Upper lobe of right lung (tissue), 1 donor: ENCODE measurements around the gene TCF12. TPM values are rescaled to one million over a fixed set of nuclear protein-coding genes. Genes with fewer than 3 reads are reported as not detected.
A peak's percentile ranks its signal among the peaks of the same experiment; 100 is the strongest.

Source experiments
- ATAC-seq: fragments of 200-7000 bp; cut with Tn5 transposase; one replicate; pipeline ENCODE4 v1.9.1; 2020; ENCODE audit warnings: mild to moderate bottlenecking, moderate library complexity
- DNase-seq: peaks from one replicate; pipeline ENCODE4 v3.0.0-alpha.2; 2020
- H3K27ac ChIP-seq: fragments of 200-600 bp; one replicate; pipeline ENCODE4 v1.8.0; 2022
- H3K27me3 ChIP-seq: fragments of 200-600 bp; one replicate; pipeline ENCODE4 v1.8.0; 2022; ENCODE audit warnings: mild to moderate bottlenecking
- H3K36me3 ChIP-seq: fragments of 200-600 bp; one replicate; pipeline ENCODE4 v1.8.0; 2022
- H3K4me1 ChIP-seq: fragments of 200-600 bp; one replicate; pipeline ENCODE4 v1.8.0; 2022
- H3K4me3 ChIP-seq: fragments of 200-600 bp; one replicate; pipeline ENCODE4 v1.8.0; 2022; ENCODE audit warnings: mild to moderate bottlenecking
- H3K9me3 ChIP-seq: fragments of 200-600 bp; one replicate; pipeline ENCODE4 v1.8.0; 2022
- intact Hi-C: fragments of 100-400 bp; cut with DNase I; formaldehyde crosslinking; loops from one replicate; pipeline ENCODE4 v1.11.0; 2022
- total RNA-seq: library from RNA; stranded (reverse); fragmentation: NEBNext Ultra II Directional; extraction: Animal tissue kit (Norgen Biotek cat#: 25700); gene quantifications from one replicate; pipeline ENCODE4 v1.2.1, GENCODE V29; 2021
- TF ChIP-seq, protein P1 (sequence below): fragments of 200-600 bp; IDR thresholded peaks from one replicate; pipeline ENCODE4 v1.8.0; 2022; ENCODE audit warnings: antibody characterized with exemption
- donor health status: DM: no; HTN: yes; CAD: no; lungs with severe emphysema.

Gene TCF12
- total RNA-seq, 1 donor from 2014 or later = 103 TPM

- no peaks in the 10 kb centered on the region for H3K4me1 ChIP-seq
- intact Hi-C loops = no loop called here
- no peaks in the 10 kb centered on the region for H3K36me3 ChIP-seq
- H3K27me3 ChIP-seq = no peaks in the 10 kb centered on the region
- no peaks in the 10 kb centered on the region for H3K9me3 ChIP-seq
- ATAC-seq (no peak), DNase-seq (no peak)
- H3K4me3 ChIP-seq = no peak overlapping the region
- no peak overlapping the region for H3K27ac ChIP-seq
- TF ChIP-seq, protein P1, sequence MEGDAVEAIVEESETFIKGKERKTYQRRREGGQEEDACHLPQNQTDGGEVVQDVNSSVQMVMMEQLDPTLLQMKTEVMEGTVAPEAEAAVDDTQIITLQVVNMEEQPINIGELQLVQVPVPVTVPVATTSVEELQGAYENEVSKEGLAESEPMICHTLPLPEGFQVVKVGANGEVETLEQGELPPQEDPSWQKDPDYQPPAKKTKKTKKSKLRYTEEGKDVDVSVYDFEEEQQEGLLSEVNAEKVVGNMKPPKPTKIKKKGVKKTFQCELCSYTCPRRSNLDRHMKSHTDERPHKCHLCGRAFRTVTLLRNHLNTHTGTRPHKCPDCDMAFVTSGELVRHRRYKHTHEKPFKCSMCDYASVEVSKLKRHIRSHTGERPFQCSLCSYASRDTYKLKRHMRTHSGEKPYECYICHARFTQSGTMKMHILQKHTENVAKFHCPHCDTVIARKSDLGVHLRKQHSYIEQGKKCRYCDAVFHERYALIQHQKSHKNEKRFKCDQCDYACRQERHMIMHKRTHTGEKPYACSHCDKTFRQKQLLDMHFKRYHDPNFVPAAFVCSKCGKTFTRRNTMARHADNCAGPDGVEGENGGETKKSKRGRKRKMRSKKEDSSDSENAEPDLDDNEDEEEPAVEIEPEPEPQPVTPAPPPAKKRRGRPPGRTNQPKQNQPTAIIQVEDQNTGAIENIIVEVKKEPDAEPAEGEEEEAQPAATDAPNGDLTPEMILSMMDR = no peak
Measured at GRCh38 chr15:56978898-56979662, 60.6 kb downstream of the TCF12 start.

GRCh38 chr15:56980473-56980872 lies 62.0 kb downstream of the TCF12 start:
- Histone ChIP-seq H3K27me3 (no peaks in the 10 kb centered on the region), H3K36me3 (no peaks in the 10 kb centered on the region), H3K4me1 (peaks cover 7% of the 10 kb centered on the region), H3K9me3 (no peaks in the 10 kb centered on the region), H3K4me3 (no peak overlapping the region), H3K27ac (no peak overlapping the region)
- intact Hi-C loops = no loop called here
- ATAC-seq = no peak
- TF ChIP-seq, protein P1 = no peak
- DNase-seq = no peak

DNA sequence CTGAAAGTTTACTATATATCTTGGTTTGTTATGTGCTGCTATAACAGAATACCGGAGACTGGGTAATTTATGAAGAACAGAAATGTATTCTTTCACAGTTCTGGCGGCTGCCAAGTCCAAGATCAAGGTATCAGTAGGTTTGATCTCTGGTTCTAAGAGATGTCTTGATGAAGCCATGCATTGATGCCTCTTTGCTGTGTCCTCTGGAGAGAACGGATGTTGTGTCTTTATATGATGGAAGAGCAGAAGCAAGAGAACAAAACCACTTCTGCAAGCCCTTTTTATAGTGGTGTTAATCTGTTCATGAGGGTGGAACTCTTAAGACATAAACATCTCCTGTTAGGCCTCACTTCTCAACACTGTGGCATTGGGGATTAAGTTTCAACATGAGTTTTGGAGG lies 62.7 kb downstream of the TCF12 start:
- Histone ChIP-seq H3K4me3 (no peak overlapping the region), H3K4me1 (peaks cover 7% of the 10 kb centered on the region), H3K9me3 (no peaks in the 10 kb centered on the region), H3K27me3 (no peaks in the 10 kb centered on the region), H3K36me3 (no peaks in the 10 kb centered on the region), H3K27ac (no peak overlapping the region)
- TF ChIP-seq, protein P1 = no peak
- ATAC-seq = no peak
- DNase-seq = no peak
- intact Hi-C loops = no loop called here

GRCh38 chr15:56982987-56983386 lies 64.5 kb downstream of the TCF12 start:
- Histone ChIP-seq H3K27me3 (no peaks in the 10 kb centered on the region), H3K27ac (no peak overlapping the region), H3K9me3 (no peaks in the 10 kb centered on the region), H3K36me3 (no peaks in the 10 kb centered on the region), H3K4me3 (no peak overlapping the region), H3K4me1 (peaks cover 7% of the 10 kb centered on the region)
- DNase-seq (no peak), ATAC-seq (no peak)
- TF ChIP-seq, protein P1 = no peak
- intact Hi-C loops = no loop called here

- TF ChIP-seq, protein P1 = no peak
- no peaks in the 10 kb centered on the region for H3K27me3 ChIP-seq
- ATAC-seq (peak; percentile 66), DNase-seq (no peak)
- intact Hi-C loops = no loop called here
- H3K36me3 ChIP-seq = no peaks in the 10 kb centered on the region
- no peak overlapping the region for H3K27ac ChIP-seq
- peaks cover 20% of the 10 kb centered on the region for H3K4me1 ChIP-seq
- H3K4me3 ChIP-seq = no peak overlapping the region
- H3K9me3 ChIP-seq = no peaks in the 10 kb centered on the region
Measured at GRCh38 chr15:56984681-56985481, 66.4 kb downstream of the TCF12 start.
